Measurements from ENCODE around the gene ATP8B3.

ATP8B3 gene

DNA sequence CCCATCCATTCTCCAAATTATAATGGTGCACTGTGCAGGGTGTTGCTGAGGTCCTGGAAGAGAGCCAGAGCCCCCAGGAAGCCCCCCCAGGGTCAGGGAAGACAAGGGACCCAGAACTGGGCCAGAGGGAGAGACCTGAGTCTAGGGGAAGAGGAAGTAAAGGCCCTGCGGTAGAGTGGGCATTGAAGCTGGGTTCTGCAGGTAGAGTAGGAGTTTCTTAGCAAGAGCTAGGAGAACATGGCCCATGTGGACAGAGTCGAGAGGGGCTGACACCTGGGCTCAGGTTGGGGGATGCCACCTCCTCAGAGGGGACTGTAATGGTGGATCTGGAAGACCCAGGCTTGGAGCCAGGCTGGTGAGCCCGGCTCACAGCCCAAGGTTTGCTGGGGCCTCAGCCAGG, 75.8 kb downstream of the ATP8B3 start:
- DNase-seq = no peak

DNA sequence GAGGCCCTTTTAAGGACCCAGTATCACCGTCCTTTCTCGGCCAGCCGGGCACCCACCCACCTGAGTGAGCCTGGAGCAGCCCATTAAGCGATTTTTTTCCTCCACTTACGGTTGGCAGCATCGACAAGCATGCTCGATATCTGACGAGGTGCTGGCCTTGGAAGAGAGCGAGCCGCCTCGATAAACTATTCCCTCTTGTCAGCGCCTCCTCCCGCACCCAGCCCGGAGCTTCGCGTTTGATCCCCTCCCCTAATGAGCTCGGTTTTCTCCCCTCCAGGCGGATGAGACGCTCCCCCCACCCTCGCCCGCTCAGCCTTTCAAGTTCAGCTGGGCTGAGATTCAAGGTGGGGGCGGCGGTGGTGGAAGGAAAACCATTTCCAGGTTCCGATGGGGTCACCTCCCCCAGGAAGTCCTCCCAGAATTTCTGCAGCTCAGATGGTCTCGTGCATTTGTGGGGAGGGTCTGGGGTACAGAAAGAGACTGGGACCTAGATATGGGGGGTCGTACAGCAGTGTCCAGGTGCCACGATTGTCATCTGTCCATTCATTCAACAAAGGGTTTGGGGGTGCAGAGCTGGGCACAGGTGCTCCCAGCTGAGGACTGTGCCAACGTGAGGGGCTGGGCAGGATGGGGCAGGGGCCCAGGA, 77.6 kb downstream of the ATP8B3 start:
- DNase-seq = no peak
